IPS-20b (cell line): ENCODE results near the gene MBD6.
"Not testable (repeated sequence)": the region's sequence is repeated elsewhere in the genome, so short reads cannot be mapped to it uniquely, and the experiment has no call there.

Experiments used
- H3K27ac ChIP-seq: one replicate; pipeline ENCODE4 v1.5.1; 2013; ENCODE audit warnings: low read length
- H3K27me3 ChIP-seq: 2 replicates; pipeline ENCODE4 v1.6.1; 2013; ENCODE audit warnings: mild to moderate bottlenecking, low read length, inconsistent platforms; ENCODE audit not compliant: insufficient read depth
- H3K36me3 ChIP-seq: 2 replicates; pipeline ENCODE4 v1.6.1; 2013; ENCODE audit warnings: low read depth, mild to moderate bottlenecking, inconsistent platforms, low read length, moderate library complexity; ENCODE audit not compliant: insufficient read depth
- H3K4me1 ChIP-seq: 2 replicates; pipeline ENCODE4 v1.6.1; 2013; ENCODE audit warnings: mild to moderate bottlenecking, control low read depth, inconsistent platforms, low read length, moderate library complexity; ENCODE audit not compliant: insufficient read depth
- H3K4me3 ChIP-seq: 2 replicates; pipeline ENCODE4 v1.5.1; 2013; ENCODE audit warnings: mild to moderate bottlenecking, low read length, inconsistent platforms
- H3K9ac ChIP-seq: 2 replicates; pipeline ENCODE4 v1.6.1; 2013; ENCODE audit warnings: low read depth, mild to moderate bottlenecking, inconsistent platforms, low read length, moderate library complexity
- H3K9me3 ChIP-seq: 2 replicates; pipeline ENCODE4 v1.6.1; 2013; ENCODE audit warnings: mild to moderate bottlenecking, low read depth, low read length, inconsistent platforms; ENCODE audit not compliant: insufficient read depth

Gene MBD6

DNA sequence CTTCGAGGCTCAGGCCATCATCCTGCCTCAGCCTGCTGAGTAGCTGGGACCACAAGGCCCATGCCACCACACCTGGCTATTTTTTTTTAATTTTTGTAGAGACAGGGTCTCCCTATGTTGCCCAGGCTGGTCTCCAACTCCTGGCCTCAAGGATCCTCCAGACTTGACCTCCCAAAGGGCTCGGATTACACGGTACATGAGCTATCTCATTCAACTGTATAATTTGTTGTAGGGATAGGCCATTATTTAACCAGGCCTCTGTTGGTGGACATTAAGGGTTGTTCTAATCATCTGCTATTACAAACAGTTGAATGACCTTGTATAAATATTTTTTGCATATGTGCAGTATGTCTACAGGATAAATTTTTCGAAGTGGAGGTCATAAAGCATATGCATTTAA lies 36.2 kb downstream of the MBD6 start:
- Histone ChIP-seq H3K4me1 (no peaks in the 10 kb centered on the region), H3K27me3 (no peaks in the 10 kb centered on the region), H3K36me3 (peaks cover 10% of the 10 kb centered on the region), H3K9me3 (no peaks in the 10 kb centered on the region), H3K4me3 (no peak overlapping the region), H3K9ac (no peak overlapping the region), H3K27ac (no peak overlapping the region)

GRCh38 chr12:57560516-57560915 lies 37.9 kb downstream of the MBD6 start:
- no peak overlapping the region for H3K27ac ChIP-seq
- no peaks in the 10 kb centered on the region for H3K27me3 ChIP-seq
- no peaks in the 10 kb centered on the region for H3K9me3 ChIP-seq
- H3K9ac ChIP-seq: no peak overlapping the region
- peaks cover 23% of the 10 kb centered on the region for H3K36me3 ChIP-seq
- no peaks in the 10 kb centered on the region for H3K4me1 ChIP-seq
- H3K4me3 ChIP-seq: no peak overlapping the region

DNA sequence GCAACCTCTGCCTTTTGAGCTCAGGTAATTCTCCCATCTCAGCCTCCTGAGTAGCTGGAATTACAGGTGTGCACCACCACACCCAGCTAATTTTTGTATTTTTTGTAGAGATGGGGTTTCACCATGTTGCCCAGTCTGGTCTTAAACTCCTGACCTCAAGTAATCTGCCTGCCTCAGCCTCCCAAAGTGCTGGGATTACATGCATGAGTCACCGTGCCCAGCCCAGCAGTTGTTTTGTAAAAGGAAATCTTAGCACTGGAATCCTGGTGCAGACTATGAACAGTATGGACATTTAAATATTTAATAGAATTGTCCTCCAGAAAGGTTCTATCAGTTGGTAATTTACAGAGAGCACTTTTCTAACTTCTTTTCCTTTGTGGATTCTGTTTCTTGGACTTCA lies 38.5 kb downstream of the MBD6 start:
- H3K4me3 ChIP-seq, H3K4me1 ChIP-seq, H3K27me3 ChIP-seq, H3K9me3 ChIP-seq, H3K27ac ChIP-seq, H3K9ac ChIP-seq: not testable (repeated sequence)
- peaks cover 23% of the 10 kb centered on the region for H3K36me3 ChIP-seq

- Histone ChIP-seq H3K27me3 (no peaks in the 10 kb centered on the region), H3K27ac (no peak overlapping the region), H3K9ac (no peak overlapping the region), H3K9me3 (no peaks in the 10 kb centered on the region), H3K4me3 (no peak overlapping the region), H3K4me1 (no peaks in the 10 kb centered on the region), H3K36me3 (peaks cover 28% of the 10 kb centered on the region)
Observed at GRCh38 chr12:57563358-57563757, 40.7 kb downstream of the MBD6 start.

- Histone ChIP-seq H3K27ac (no peak overlapping the region), H3K4me1 (no peaks in the 10 kb centered on the region), H3K27me3 (no peaks in the 10 kb centered on the region), H3K9ac (no peak overlapping the region), H3K36me3 (peaks cover 35% of the 10 kb centered on the region), H3K9me3 (no peaks in the 10 kb centered on the region), H3K4me3 (no peak overlapping the region)
Observed at GRCh38 chr12:57564178-57564740, 41.6 kb downstream of the MBD6 start.

GRCh38 chr12:57568838-57569237 lies 46.2 kb downstream of the MBD6 start:
- H3K4me3 ChIP-seq: no peak overlapping the region
- H3K36me3 ChIP-seq: peaks cover 60% of the 10 kb centered on the region
- no peak overlapping the region for H3K27ac ChIP-seq
- H3K9me3 ChIP-seq: no peaks in the 10 kb centered on the region
- no peak overlapping the region for H3K9ac ChIP-seq
- no peaks in the 10 kb centered on the region for H3K4me1 ChIP-seq
- no peaks in the 10 kb centered on the region for H3K27me3 ChIP-seq

- Histone ChIP-seq H3K27me3 (no peaks in the 10 kb centered on the region), H3K9ac (no peak overlapping the region), H3K36me3 (peaks cover 56% of the 10 kb centered on the region)
Observed at GRCh38 chr12:57569858-57570257, 47.2 kb downstream of the MBD6 start.

DNA sequence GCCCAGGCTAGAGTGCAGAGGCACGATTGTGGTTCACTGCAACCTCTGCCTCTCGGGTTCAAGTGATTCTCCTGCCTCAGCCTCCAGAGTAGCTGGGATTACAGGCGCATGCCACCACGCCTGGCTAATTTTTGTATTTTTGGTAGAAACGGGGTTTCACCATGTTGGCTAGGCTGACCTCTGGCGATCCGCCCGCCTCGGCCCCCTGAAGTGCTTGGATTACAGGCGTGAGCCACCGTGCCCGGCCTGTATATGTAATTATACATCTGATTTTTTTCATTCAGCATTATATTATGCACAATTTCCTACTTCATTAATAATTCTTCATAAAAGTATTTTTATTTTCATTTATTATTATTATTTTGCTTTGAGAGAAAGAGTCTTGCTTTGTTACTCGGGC lies 47.8 kb downstream of the MBD6 start:
- not testable (repeated sequence) for H3K27ac ChIP-seq, H3K4me3 ChIP-seq, H3K9ac ChIP-seq, H3K4me1 ChIP-seq, H3K9me3 ChIP-seq, H3K27me3 ChIP-seq
- peaks cover 59% of the 10 kb centered on the region for H3K36me3 ChIP-seq

More at GRCh38 chr12:57569858-57570257, 47.2 kb downstream of the MBD6 start:
- no peak overlapping the region for H3K27ac ChIP-seq
- no peak overlapping the region for H3K4me3 ChIP-seq
- no peaks in the 10 kb centered on the region for H3K9me3 ChIP-seq
- no peaks in the 10 kb centered on the region for H3K4me1 ChIP-seq

- no peaks in the 10 kb centered on the region for H3K4me1 ChIP-seq
- H3K9ac ChIP-seq: no peak overlapping the region
- no peaks in the 10 kb centered on the region for H3K9me3 ChIP-seq
- H3K36me3 ChIP-seq: peaks cover 74% of the 10 kb centered on the region
- no peaks in the 10 kb centered on the region for H3K27me3 ChIP-seq
- no peak overlapping the region for H3K4me3 ChIP-seq
- no peak overlapping the region for H3K27ac ChIP-seq
Observed at GRCh38 chr12:57571926-57572762, 49.5 kb downstream of the MBD6 start.

- Histone ChIP-seq H3K9ac (no peak overlapping the region), H3K4me3 (no peak overlapping the region), H3K27me3 (no peaks in the 10 kb centered on the region), H3K36me3 (peaks cover 84% of the 10 kb centered on the region), H3K27ac (no peak overlapping the region), H3K4me1 (no peaks in the 10 kb centered on the region), H3K9me3 (no peaks in the 10 kb centered on the region)
Observed at GRCh38 chr12:57574795-57575194, 52.2 kb downstream of the MBD6 start.

- Histone ChIP-seq H3K9ac (no peak overlapping the region), H3K27ac (no peak overlapping the region), H3K4me3 (no peak overlapping the region), H3K27me3 (no peaks in the 10 kb centered on the region), H3K4me1 (no peaks in the 10 kb centered on the region), H3K36me3 (peaks cover 92% of the 10 kb centered on the region), H3K9me3 (no peaks in the 10 kb centered on the region)
Observed at GRCh38 chr12:57575771-57576612, 53.4 kb downstream of the MBD6 start.
